GM18505 (cell line): ENCODE data around the gene RGMA.
"Not testable (repeated sequence)": the region's sequence is repeated elsewhere in the genome, so short reads cannot be mapped to it uniquely, and the experiment has no call there.

ENCODE experiments used
- ATAC-seq: cut with Tn5 transposase; IDR thresholded peaks from one replicate; pipeline ENCODE4 v1.9.1; 2021; ENCODE audit not compliant: unreplicated experiment
- POLR2A ChIP-seq: IDR thresholded peaks from 4 replicates; pipeline ENCODE4 v1.6.1; 2011; ENCODE audit warnings: borderline replicate concordance; ENCODE audit not compliant: insufficient read depth, insufficient read length; ENCODE audit errors: extremely low read depth

RGMA gene

GRCh38 chr15:93046120-93046519 lies 42.9 kb downstream of the RGMA start:
- no peak for TF ChIP-seq POLR2A
- ATAC-seq, result no peak

GRCh38 chr15:93045191-93045785 lies 43.7 kb downstream of the RGMA start:
- no peak for ATAC-seq
- no peak for TF ChIP-seq POLR2A

GRCh38 chr15:93044301-93045190 lies 44.5 kb downstream of the RGMA start:
- TF ChIP-seq POLR2A, result no peak
- ATAC-seq, result no peak

GRCh38 chr15:93043621-93044300 lies 45.2 kb downstream of the RGMA start:
- TF ChIP-seq POLR2A, result no peak
- no peak for ATAC-seq

GRCh38 chr15:93042691-93043378 lies 46.2 kb downstream of the RGMA start:
- no peak for ATAC-seq
- no peak for TF ChIP-seq POLR2A

- no peak for TF ChIP-seq POLR2A
- no peak for ATAC-seq
Observed at GRCh38 chr15:93042211-93042610, 46.8 kb downstream of the RGMA start.

GRCh38 chr15:93041159-93041547 lies 47.9 kb downstream of the RGMA start:
- no peak for ATAC-seq
- TF ChIP-seq POLR2A, result no peak

- ATAC-seq, result no peak
- TF ChIP-seq POLR2A, result no peak
Observed at GRCh38 chr15:93040288-93041158, 48.5 kb downstream of the RGMA start.

- not testable (repeated sequence) for ATAC-seq
Observed at GRCh38 chr15:93039562-93040287, 49.3 kb downstream of the RGMA start.

GRCh38 chr15:93037820-93038705 lies 50.9 kb downstream of the RGMA start:
- ATAC-seq, result no peak
- no peak for TF ChIP-seq POLR2A
